Activated CD4-positive, CD25-positive, alpha-beta regulatory T cell (primary cell): ENCODE measurements around the gene PNRC2.
"Not testable (repeated sequence)": the region's sequence is repeated elsewhere in the genome, so short reads cannot be mapped to it uniquely, and the experiment has no call there.

Experiments
- DNase-seq, 4 experiments: peaks; one replicate each; lab custom pipeline; 2025; lab: John Stamatoyannopoulos, UW

PNRC2 gene

GRCh38 chr1:23992011-23992410 is 32.4 kb downstream of the PNRC2 start:
- not testable (repeated sequence) for DNase-seq

- DNase-seq: no peak
Observed at GRCh38 chr1:23995431-23995837, 35.8 kb downstream of the PNRC2 start.

GRCh38 chr1:23996700-23997229 is 37.1 kb downstream of the PNRC2 start:
- DNase-seq: no peak

- DNase-seq: no peak
Observed at GRCh38 chr1:23997812-23998211, 38.2 kb downstream of the PNRC2 start.

- no peak for DNase-seq
Observed at GRCh38 chr1:23999156-23999671, 39.6 kb downstream of the PNRC2 start.

- no peak for DNase-seq
Observed at GRCh38 chr1:24002695-24003094, 43.1 kb downstream of the PNRC2 start.

- DNase-seq: no peak
Observed at GRCh38 chr1:24003331-24003972, 43.8 kb downstream of the PNRC2 start.

- no peak for DNase-seq
Observed at GRCh38 chr1:24004132-24004531, 44.5 kb downstream of the PNRC2 start.

- no peak for DNase-seq
Observed at GRCh38 chr1:24005163-24005562, 45.5 kb downstream of the PNRC2 start.

GRCh38 chr1:24007079-24007478 is 47.5 kb downstream of the PNRC2 start:
- no peak for DNase-seq

- DNase-seq: not testable (repeated sequence)
Observed at GRCh38 chr1:24008574-24009184, 49.1 kb downstream of the PNRC2 start.

- DNase-seq: no peak
Observed at GRCh38 chr1:24009406-24009805, 49.8 kb downstream of the PNRC2 start.

GRCh38 chr1:24010650-24011049 is 51.0 kb downstream of the PNRC2 start:
- DNase-seq: no peak

- not testable (repeated sequence) for DNase-seq
Observed at GRCh38 chr1:24012878-24013277, 53.2 kb downstream of the PNRC2 start.
